ENCODE results near the gene TCF7. TPM values are rescaled to one million over a fixed set of nuclear protein-coding genes. Genes with fewer than 3 reads are reported as not detected.

The TCF7 gene
- polyA plus RNA-seq, 1 of the 3 experiments (the other 2 are of a cell fraction) = 2.7 TPM

GRCh38 chr5:134142806-134143205 lies 28.3 kb downstream of the TCF7 start:
- Histone ChIP-seq H3K9ac (no peak overlapping the region), H3K4me1 (ENCODE audit: control insufficient read depth in 1 of 2, insufficient read depth in 2 of 2, low read depth in 1 of 2, low read length in 1 of 2) (peaks cover 11 to 13% of the 10 kb centered on the region in 2 experiments; a peak in 3 of 4 replicates), H3K4me2 (no peak overlapping the region), H3K4me3 (ENCODE audit: low read depth in 2 of 2, low read length in 1 of 2) (no peak overlapping the region), H3K79me2 (ENCODE audit: insufficient read depth) (peaks cover 31% of the 10 kb centered on the region; the same call in 1 of the 2 replicates), H3K27me3 (ENCODE audit: insufficient read depth) (no peaks in the 10 kb centered on the region), H4K20me1 (ENCODE audit: insufficient read depth) (peaks cover 71% of the 10 kb centered on the region), H3K36me3 (replicated peaks in 1 of 2; ENCODE audit: control insufficient read depth in 1 of 2, insufficient read depth in 2 of 2, low read length in 1 of 2) (peaks cover 17 to 81% of the 10 kb centered on the region in 2 experiments), H3K9me2 (no peaks in the 10 kb centered on the region), H2AFZ (ENCODE audit: low read depth) (no peak overlapping the region), H3K27ac (ENCODE audit: low read depth in 2 of 2, low read length in 1 of 2) (no peak overlapping the region; a peak in 1 of 4 replicates), H3F3A (replicated peaks; ENCODE audit: insufficient read depth) (peaks cover 8% of the 10 kb centered on the region), H3K9me3 (no peaks in the 10 kb centered on the region)
- POLR2A ChIA-PET = no interaction called here
- TF ChIP-seq RCOR1 (IDR thresholded peaks at IDR 0.05; ENCODE audit: low read length) (no peak), FOXM1 (IDR thresholded peaks at IDR 0.05; ENCODE audit: low read depth) (no peak), EP300 (IDR thresholded peaks at IDR 0.05; ENCODE audit: borderline replicate concordance in 1 of 2, low read depth in 1 of 2, low read length in 1 of 2) (no peak), TEAD4 (IDR thresholded peaks at IDR 0.05; ENCODE audit: borderline replicate concordance, insufficient read depth) (no peak), EZH2phosphoT487 (IDR thresholded peaks at IDR 0.05; ENCODE audit: borderline replicate concordance, low read depth) (no peak), FOSL2 (IDR thresholded peaks at IDR 0.05; ENCODE audit: borderline replicate concordance, low read depth) (no peak), TCF12 (IDR thresholded peaks at IDR 0.05) (no peak), CHD2 (IDR thresholded peaks at IDR 0.05; ENCODE audit: low read length, partially characterized antibody) (no peak), NFIC (IDR thresholded peaks at IDR 0.05; ENCODE audit: borderline replicate concordance) (no peak), GATA2 (CRISPR knock-in tag; IDR thresholded peaks at IDR 0.05) (no peak), SMC3 (IDR thresholded peaks at IDR 0.05; ENCODE audit: low read depth, low read length) (no peak), REST (IDR thresholded peaks at IDR 0.05; ENCODE audit: low read depth, low read length) (no peak), TAF1 (IDR thresholded peaks at IDR 0.05; ENCODE audit: borderline replicate concordance, low read depth, low read length) (no peak)
- TF ChIP-seq, protein P1, sequence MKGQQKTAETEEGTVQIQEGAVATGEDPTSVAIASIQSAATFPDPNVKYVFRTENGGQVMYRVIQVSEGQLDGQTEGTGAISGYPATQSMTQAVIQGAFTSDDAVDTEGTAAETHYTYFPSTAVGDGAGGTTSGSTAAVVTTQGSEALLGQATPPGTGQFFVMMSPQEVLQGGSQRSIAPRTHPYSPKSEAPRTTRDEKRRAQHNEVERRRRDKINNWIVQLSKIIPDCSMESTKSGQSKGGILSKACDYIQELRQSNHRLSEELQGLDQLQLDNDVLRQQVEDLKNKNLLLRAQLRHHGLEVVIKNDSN (IDR thresholded peaks at IDR 0.05; ENCODE audit: borderline replicate concordance, low read depth) = no peak
- TF ChIP-seq, protein P2, sequence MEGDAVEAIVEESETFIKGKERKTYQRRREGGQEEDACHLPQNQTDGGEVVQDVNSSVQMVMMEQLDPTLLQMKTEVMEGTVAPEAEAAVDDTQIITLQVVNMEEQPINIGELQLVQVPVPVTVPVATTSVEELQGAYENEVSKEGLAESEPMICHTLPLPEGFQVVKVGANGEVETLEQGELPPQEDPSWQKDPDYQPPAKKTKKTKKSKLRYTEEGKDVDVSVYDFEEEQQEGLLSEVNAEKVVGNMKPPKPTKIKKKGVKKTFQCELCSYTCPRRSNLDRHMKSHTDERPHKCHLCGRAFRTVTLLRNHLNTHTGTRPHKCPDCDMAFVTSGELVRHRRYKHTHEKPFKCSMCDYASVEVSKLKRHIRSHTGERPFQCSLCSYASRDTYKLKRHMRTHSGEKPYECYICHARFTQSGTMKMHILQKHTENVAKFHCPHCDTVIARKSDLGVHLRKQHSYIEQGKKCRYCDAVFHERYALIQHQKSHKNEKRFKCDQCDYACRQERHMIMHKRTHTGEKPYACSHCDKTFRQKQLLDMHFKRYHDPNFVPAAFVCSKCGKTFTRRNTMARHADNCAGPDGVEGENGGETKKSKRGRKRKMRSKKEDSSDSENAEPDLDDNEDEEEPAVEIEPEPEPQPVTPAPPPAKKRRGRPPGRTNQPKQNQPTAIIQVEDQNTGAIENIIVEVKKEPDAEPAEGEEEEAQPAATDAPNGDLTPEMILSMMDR (IDR thresholded peaks at IDR 0.05) = no peak
- WGBS (ENCODE audit: low lambda C conversion rate) = 100% methylated on average over 6 of the region's 12 CpGs
- DNase-seq = no peak
- CTCF ChIA-PET = interaction anchor here (1.1 to 18.5 kb wide), 7 partner anchors 16 to 147 kb away, joined by 3 to 673 read pairs (median 6); partner anchors contain the start of gene SKP1

Data from SK-N-SH (cell line).